GM19324 (cell line): Measurements from ENCODE around the gene DMBX1.

Source experiments
- ATAC-seq: cut with Tn5 transposase; IDR thresholded peaks from one replicate; pipeline ENCODE4 v1.9.1; 2021; ENCODE audit warnings: mild to moderate bottlenecking, moderate library complexity; ENCODE audit not compliant: unreplicated experiment, low FRiP score

The DMBX1 gene

DNA sequence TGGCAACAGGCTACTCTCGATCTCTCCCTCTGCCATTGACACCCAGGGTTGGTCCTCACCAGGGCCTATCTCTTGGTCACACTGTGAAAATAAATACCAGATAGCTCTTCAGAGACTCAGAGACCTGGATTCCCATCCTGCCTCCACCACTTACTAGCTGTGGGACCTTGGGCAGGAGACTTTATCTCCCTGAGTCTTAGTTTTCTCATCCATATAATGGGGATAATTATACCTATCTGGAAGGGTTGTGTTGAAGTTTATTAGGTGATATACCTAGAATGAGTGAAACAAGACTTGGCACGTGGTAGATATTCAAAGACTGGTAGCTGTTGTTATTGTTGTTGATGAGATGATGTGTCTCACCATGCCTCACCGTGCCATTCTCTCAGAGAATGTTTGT, 7.4 kb downstream of the DMBX1 start:
- no peak for ATAC-seq

DNA sequence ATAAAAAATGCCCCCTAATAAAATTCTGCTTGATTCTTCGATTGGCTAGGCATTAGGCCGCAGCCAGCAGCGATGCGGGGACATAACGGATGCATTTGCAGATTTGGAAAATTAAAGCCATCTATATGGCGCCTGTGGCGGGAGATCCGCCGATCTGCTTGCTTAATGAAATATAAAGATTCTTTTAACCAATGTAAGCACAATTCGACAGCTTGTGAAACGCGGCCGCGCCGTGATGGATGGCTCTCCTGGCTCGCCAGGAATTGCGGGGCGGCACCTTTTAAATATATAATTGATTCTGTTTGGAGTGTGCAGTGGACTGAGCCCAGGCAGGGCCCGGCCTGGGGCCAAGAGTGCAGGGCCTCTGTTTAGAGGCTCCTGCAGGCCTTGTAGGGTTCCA, 8.0 kb downstream of the DMBX1 start:
- no peak for ATAC-seq

DNA sequence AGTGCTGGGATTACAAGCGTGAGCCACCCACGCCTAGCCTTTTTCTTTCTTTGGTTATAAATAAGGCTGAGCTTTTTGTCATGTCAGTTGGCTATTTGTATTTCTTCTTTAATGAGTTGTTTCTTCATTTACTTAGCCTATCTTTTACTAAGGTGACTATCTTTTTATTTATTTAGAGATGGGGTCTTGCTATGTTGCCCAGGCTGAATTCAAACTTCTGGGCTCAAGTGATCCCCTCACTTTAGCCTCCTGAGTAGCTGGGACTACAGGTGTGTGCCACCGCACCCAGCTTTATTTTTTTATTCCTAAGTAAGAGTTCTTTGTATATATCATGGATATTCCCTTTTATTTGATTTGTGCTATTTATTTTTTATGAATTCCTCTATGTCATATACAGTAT, 11.9 kb downstream of the DMBX1 start:
- no peak for ATAC-seq

DNA sequence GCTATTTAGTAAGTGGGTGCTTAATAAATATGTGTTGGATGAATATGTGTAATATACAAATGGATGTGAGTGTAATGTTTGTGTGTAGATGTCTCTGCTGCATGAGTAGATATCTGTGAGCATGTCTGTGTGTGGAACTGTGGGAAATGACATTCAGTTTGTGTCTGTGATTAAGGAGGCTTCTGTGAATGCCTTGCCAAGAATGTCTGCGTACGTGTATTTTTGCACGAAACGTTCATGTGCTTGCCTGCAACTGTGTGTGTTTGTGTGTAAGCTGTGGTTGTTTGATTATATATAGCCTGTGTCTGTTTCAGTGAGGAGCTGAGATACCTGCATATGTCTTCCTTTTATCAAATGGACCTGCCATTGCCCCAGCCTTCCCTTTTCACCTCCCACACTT, 13.8 kb downstream of the DMBX1 start:
- ATAC-seq: no peak

DNA sequence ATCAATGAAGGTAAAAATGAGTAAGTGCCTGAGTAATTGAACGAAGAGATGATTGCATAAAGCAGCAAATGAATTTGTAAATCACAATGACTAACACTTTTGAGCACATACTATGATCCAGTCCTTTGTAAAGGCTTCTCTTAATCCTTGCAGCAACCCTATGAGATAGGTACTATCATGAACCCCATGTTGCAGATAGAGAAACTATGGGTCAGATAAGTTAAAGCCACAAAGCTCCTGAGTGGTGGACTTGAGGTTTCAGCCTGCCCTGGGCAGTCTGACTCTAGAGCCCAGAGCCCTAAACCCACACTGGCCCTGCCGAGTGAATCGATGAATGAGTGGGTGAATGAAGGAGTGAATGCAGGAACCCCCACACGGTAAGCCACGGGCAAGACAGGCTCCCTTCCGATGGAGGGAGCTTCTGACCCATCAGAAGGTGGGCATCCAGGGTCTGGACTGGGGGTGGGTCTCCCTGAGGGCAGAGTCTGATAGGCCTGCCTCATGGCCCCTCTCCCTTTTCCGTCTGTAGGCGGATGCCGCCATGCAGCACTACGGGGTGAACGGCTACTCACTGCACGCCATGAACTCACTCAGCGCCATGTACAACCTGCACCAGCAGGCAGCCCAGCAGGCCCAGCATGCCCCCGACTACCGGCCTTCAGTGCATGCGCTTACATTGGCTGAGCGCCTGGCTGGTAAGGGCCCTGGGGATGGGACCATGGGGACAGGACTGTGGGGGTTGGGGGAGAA, 17.0 kb downstream of the DMBX1 start:
- no peak for ATAC-seq

DNA sequence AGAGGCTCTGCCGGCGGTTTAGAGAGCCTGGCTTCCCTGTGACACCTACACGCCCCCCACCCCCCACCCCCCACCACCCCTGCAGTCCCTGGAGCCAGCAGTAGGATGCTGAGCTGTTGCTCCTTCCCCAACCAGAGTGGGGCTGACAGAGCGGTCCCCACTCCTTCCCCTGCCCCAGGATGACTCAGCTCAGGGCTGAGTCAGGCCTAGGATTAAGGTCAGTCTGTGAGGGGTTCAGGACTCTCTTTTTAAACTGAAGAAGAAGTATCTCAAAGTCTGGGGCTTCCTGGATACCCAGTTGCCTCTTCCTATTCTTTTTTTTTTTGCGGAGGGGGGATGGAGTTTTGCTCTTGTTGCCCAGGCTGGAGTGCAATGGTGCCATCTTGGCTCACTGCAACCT, 19.1 kb downstream of the DMBX1 start:
- no peak for ATAC-seq

DNA sequence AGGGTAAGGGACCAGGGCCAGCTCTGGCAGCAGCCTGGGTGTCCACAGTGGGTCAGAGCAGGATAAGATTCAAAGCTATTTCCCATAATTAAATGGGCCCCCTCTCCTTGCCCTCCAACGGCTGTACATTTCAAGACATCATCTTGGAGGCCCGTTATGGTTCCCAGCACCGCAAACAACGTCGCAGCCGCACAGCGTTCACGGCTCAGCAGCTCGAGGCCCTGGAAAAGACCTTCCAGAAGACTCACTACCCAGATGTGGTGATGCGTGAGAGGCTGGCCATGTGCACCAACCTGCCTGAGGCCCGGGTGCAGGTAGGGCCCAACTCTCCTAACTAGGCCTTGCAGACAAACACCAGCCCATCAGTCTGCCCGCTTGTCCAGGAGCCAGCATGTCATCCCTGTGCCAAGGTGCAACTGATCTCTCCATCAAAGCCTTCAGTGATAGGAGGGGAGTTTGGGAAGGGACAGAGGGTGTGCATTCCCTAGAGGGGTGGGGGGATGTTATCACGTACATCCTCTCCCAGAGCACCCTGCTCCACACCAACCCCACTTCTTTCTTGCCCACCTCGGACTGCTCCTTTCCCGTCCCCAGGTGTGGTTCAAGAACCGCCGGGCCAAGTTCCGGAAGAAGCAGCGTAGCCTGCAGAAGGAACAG, 20.8 kb downstream of the DMBX1 start:
- ATAC-seq: no peak

DNA sequence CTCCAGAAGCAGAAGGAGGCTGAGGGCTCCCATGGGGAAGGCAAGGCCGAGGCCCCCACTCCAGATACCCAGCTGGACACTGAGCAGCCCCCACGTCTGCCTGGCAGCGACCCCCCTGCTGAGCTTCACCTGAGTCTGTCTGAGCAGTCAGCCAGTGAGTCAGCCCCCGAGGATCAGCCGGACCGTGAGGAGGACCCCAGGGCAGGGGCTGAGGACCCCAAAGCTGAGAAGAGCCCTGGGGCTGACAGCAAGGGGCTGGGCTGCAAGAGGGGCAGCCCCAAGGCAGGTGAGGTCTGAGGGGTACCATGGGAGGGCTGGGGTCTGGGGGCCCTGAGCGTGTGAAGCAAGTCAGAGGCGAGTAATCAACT, 21.3 kb downstream of the DMBX1 start:
- ATAC-seq: no peak

DNA sequence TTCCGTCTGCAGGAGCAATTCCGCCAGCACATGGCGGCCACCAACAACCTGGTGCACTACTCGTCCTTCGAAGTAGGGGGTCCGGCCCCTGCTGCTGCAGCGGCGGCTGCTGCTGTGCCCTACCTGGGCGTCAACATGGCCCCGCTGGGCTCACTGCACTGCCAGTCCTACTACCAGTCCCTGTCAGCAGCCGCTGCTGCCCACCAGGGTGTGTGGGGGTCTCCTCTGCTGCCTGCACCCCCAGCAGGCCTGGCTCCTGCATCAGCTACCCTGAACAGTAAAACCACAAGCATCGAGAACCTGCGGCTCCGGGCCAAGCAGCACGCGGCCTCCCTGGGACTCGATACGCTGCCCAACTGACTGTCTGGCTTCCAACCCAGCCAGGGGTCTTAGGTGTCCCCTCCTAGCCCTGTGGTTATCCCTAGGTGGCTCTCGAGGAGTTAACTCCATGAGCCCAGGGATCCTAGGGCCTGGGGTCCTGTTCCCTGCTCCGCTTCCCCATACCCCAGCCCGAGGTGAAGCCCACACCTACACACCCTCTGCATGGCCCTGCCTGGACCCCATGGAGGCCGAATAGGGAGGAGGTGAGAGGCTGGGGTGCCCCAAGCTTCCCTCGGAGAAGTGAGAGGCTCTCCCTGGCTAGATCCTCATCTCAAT, 22.6 kb downstream of the DMBX1 start:
- no peak for ATAC-seq

DNA sequence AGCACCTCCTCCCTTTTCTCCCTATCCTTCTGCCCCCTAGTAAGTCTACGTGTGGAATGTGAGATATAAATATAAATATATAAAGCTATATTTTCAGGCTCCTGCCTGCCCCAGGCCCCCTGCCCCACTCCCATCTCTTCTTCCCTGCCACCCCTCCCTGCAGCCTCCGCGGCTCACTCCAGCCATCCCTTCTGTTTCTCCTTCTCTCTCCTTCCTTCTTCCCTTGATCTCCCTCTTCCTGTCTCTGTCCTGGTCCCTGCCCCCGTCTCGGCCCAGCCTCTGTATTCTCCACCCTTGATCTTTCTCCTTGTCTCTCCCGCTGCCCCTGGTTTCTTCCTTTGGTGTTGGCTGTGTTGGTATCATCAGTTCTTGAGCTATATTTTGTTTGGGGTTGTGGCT, 23.2 kb downstream of the DMBX1 start:
- no peak for ATAC-seq

DNA sequence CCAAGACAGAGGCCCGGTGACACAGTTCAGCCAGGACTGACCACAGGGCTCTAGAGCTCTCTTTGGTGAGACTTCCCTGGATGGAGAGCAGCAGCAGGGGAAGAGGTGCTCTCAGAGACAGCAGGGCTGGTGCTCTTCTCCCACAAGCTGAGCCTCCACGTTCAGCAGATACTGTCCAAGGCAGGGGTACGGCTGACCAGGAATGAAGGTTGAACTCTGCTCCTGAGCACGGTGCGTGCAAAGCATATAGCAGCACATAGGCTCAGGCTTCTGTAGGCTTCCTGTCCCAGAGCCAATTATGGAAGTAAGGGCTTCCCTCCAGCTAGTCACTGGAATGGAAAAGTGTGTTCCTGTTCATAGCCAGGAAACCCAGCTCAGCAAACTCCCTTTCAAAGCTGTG, 23.9 kb downstream of the DMBX1 start:
- ATAC-seq: no peak

DNA sequence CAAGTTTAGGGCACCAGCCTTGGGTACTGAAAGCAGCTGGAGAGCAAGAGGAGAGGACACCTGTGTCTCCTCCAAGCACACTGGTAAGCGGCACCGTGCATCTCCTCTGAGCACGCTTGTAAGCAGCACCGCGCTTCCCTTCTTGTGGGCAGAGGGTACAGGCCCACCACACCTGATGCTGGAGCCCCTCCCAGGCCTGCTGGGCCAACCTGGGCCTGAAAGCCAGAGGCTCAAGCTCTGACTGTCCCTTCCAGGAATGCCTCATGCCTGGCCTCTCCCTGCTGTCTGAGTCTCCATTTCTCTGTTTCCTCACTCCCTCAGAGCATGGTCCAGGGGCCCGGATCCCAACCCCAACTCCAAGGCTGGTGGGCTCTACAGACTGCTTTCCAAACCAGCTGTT, 25.9 kb downstream of the DMBX1 start:
- no peak for ATAC-seq

DNA sequence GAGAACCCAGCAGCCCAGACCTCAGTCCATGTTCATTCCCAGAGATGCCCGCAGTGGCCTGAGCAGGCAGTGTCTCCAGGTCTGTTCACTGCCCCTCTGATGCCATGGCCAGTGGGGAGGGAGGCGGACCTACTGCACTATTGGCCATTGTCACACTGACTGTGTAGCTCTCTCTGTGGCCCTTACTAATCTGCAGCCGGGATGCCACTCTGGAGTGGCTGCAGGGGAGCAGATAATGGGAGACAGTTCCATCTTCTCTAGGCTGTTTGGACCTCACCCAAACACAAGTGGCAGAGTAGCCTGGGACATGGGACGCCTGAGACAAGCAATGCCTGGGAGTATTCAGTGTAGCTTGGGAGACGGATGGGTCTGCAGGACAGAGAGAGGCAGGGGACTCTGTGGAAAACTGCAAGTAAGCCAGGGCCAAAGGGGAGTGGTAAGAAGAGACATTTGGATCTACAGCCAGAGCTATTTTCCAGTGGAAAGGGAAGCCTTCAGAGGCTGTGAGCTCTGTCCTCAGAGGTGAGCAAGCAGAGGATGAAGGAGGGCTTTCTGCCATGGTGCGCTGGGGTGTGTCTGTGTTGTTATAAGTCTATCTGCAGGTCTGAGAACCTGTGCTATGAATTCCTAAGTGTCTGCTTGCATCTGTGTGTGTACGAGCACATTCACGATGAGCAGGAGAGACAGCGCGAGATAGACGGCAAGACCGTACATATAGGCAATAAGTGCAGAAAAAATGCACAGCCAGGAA, 26.7 kb downstream of the DMBX1 start:
- no peak for ATAC-seq

DNA sequence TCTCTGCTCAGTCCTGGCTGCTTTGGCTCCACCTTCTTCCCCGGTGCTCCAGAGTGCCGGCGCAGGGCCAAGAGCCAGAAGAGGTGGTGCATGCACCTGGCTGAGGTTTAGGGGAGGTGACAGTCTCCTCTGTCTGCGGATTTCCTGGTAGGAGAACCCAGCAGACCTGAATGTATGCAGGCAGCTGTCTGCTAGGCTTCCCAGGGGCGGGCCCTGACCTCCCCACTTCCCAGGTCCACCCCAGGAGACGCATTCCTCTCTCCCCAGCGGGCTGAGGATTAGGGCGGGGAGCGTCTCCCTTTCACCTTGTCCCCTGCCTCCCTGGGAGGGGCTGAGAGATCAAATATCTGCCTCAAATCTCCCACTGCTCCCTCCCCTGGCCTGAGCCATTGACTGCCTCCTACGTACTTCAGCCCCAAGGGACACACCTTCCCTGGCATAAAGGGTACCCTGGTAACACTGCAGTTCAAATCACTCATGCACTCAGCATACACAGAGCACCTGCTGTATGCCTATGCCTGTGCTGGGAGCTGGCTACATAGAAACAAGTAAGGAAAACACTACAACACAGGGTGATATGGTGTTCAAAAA, 27.5 kb downstream of the DMBX1 start:
- no peak for ATAC-seq

DNA sequence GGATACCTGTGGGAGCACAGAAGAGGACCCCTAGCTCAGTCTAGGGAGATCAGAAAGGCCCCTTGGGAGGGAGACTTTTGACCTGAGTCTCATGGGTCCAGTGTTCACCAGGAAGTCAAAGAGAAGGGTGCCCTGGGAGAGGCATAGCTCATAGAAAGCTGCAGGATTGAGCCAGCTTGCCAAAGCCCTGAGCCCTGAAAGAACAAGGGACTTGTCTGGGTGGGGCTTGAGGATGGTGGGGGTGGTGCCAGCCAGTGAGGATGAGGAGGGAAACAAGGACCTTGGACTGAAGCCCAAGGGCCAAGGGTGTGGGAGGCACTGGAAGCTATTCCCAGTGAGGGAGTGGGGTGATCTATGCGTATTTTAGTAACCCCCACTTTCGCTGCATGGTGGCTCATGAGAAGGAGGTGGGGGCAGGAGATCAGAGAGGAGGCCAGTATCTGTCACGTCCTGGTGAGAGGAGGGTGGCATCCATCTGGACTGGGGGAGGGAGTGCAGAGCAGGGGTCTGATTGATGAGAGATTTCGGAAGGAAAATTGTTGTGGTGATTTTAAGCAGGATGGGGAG, 28.4 kb downstream of the DMBX1 start:
- ATAC-seq: no peak

DNA sequence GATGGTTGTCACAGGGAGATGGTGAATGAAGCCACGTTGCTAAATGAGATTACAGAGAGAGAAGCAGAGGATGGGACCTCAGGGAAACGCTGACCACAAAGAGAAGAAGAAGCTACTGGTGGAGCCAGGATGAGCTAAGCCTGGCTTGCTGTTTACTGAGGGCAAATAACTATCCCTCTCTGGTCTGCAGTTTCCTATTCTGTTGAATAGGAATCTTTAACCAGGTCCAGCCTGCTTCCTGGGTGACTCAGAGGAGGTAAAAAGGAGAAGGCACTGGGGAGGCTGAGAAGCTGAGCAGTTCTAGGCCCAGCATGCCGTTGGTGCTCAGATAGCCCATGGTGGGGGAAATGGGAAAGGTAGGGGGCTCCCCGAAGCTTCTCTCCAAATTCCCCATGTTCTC, 29.6 kb downstream of the DMBX1 start:
- ATAC-seq: no peak

DNA sequence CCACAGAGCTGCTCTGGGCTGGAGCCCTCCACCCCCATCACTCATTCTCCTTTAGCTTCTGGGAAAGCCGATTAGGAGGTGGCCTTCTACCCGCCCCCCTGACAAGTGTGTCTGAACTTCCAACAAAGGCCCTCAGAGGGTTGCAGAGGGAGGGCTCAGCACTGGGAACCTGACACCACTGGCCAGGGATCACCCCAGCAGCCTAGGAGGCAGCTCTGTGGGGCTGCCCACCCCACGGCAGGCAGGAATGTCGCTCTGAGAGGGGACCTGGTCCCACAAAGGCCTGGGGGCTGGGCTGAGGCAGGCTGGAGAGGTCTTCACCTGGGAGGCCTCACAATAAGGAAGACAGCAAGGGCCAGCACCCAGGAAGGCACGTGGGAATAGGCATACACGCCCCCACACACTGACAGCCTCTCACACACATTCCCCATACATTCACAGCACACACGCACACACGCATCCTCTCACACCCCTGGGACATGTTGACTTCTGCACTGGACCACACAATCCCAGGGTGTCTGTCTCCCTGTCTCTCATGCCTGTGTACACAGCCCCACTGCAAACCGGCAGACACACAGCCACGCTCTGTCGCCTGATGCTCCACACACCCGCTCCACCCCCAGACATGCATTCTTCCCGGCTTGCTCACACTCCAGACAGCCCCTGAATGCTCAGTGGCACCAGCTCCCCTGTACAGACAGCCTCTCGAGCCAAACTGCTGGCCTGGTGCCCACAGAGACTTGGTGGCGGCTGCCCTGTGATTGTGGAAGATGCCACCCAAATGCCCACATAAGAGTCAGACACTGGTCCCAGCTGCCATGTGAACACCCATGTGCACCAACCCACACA, 30.7 kb downstream of the DMBX1 start:
- ATAC-seq: no peak

DNA sequence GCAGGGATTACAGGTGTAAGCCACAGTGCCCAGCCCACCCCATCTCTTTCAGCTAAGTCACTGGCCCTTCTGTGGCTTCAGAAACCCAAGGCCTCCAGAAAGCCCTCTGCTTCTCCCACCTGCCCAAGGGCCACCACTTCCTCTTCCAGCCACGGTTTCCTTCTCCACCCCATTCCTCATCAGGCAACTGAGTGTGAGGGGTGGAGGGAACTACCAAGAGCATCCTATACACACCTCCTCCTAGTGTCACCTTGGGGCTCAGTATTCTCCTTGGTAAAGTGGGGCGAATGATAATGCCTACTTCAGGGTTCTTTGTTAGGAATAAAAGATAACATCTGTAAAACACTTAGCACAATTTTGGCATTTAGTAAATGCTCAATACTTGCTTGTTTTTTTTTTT, 31.8 kb downstream of the DMBX1 start:
- no peak for ATAC-seq

DNA sequence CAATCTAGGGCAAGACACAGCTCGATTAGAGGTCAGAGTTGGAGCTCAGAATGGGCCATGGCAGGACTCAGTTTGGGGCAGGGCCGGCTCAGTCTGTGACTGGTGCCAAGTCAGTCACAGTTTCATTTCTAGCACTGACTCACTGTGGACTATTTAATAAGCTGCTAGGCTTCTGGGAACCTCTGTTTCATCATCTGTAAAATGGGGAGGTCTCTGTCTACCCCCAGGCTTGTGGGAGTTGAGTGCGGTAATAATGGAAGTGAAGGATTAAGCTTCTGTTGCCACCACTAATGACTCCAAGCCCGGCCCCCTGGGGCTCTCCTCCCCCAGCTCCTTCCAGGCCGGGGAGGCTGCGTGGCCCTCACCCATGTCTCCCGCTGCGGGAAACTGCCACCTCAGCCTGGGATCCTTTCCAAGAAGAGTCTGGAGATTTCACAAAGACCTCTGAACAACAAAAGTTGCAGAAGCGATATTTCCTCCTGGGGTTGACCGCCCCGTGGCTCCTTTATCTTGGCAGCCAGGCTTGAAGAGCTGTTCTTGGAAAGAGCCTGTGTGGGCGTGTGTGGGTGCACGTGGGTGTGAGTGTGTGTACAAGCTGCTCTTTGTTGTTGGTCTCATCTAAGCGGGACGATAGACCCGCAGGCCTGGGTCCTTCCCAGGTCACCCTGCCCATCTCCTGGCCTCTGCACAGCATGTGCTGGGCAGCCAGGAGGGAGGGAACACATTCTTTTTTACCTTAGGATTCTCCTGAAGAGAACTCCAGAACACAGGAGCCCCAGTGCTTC, 32.7 kb downstream of the DMBX1 start:
- no peak for ATAC-seq
